Ovary (tissue), 9 donors: ENCODE measurements around the gene DDR2. TPM values are rescaled to one million over a fixed set of nuclear protein-coding genes. Genes with fewer than 3 reads are reported as not detected.

Experiments used
- DNase-seq, 5 donors: peaks; one replicate each; pipeline ENCODE4 v3.0.0-alpha.2; 2019 to 2020
- H3K27ac ChIP-seq, 2 donors: fragments of 200-600 bp; one replicate each; pipeline versions ENCODE4 v1.5.1 to v1.8.0; 2019 to 2022
- H3K27me3 ChIP-seq: fragments of 200-600 bp; one replicate; pipeline ENCODE4 v1.8.0; 2022
- H3K36me3 ChIP-seq: fragments of 200-600 bp; sonication (generic); one replicate; pipeline ENCODE4 v1.5.1; 2019
- H3K4me1 ChIP-seq: one replicate; pipeline ENCODE4 v1.8.1; 2013; ENCODE audit warnings: mild to moderate bottlenecking, moderate library complexity; ENCODE audit not compliant: insufficient read depth
- H3K4me3 ChIP-seq: fragments of 200-600 bp; sonication (generic); one replicate; pipeline ENCODE4 v1.5.1; 2017
- H3K9me3 ChIP-seq, 2 donors: fragments of 200-600 bp in 1 of 2; sonication (generic) in 1 of 2; one replicate each; pipeline versions ENCODE4 v1.5.1 to v1.8.1; 2013 to 2019; ENCODE audit warnings: mild to moderate bottlenecking in 1 of 2, moderate library complexity in 1 of 2
- EP300 ChIP-seq: sonication (generic); formaldehyde crosslinking; IDR thresholded peaks from one replicate; pipeline ENCODE4 v1.6.1; 2017; ENCODE audit warnings: antibody characterized with exemption
- POLR2A ChIP-seq: fragments of 450-650 bp; IDR thresholded peaks from one replicate; pipeline ENCODE4 v1.6.1; 2017; ENCODE audit warnings: antibody characterized with exemption, mild to moderate bottlenecking, moderate library complexity
- WGBS, 3 donors: extraction: QIAGEN DNeasy Blood & Tissue Kit in 1 of 3; methylation state at CpG; one replicate each; pipeline versions ENCODE4 v1.1.5 to v1.1.7; 2013 to 2017; 5-methylcytosine and 5-hydroxymethylcytosine counted together
- intact Hi-C, 4 donors: fragments of 100-400 bp; cut with DNase I; formaldehyde crosslinking; loops; one replicate each; pipeline versions ENCODE4 v1.11.0 to v1.15.1; 2022 to 2023
- polyA plus RNA-seq, 2 donors: library from polyadenylated mRNA; stranded (reverse); fragments of 200-250 nt in 1 of 2; fragments of 350-450 nt in 1 of 2; fragmentation: Illumina TruSeq in 1 of 2; extraction: RNeasy Lipid Tissue Mini Kit (QIAGEN cat#74804) in 1 of 2; gene quantifications; one replicate each; pipeline ENCODE4 v1.2.3, GENCODE V29; 2013 to 2014
- total RNA-seq, 7 donors: library from RNA; depleted of rRNA in 2 of 7; stranded (reverse); fragments of >200 nt in 2 of 7; fragmentation: NEBNext Ultra II Directional in 3 of 7; extraction: Animal tissue kit (Norgen Biotek cat#: 25700) in 3 of 7; gene quantifications; one replicate each; pipeline versions ENCODE4 v1.1.0 to v1.2.4, GENCODE V29; 2016 to 2023
- TF ChIP-seq, protein P1 (sequence below), 3 donors: fragments of 450-650 bp in 2 of 3; fragments of 200-600 bp in 1 of 3; IDR thresholded peaks; one replicate each; pipeline versions ENCODE4 v1.5.1 to v1.8.0; 2016 to 2022; ENCODE audit warnings: antibody characterized with exemption in 3 of 3, mild to moderate bottlenecking in 1 of 3
- donor health status: DM: no; HTN: no; CAD: no; lungs with moderate emphysema.
- donor health status: DM: no; HTN: no; CAD: no.
- donor health status: Bipolar disorder and iron deficiency.
- donor health status: DM: yes; HTN: yes; CAD: no.
- donor health status: DM: no; HTN: no; CAD: no.
- donor health status: DM: yes; HTN: yes; CAD: no.

Gene DDR2
- total and polyA plus RNA-seq, 9 donors = 25.6 to 143 (median 79.0) TPM

DNA sequence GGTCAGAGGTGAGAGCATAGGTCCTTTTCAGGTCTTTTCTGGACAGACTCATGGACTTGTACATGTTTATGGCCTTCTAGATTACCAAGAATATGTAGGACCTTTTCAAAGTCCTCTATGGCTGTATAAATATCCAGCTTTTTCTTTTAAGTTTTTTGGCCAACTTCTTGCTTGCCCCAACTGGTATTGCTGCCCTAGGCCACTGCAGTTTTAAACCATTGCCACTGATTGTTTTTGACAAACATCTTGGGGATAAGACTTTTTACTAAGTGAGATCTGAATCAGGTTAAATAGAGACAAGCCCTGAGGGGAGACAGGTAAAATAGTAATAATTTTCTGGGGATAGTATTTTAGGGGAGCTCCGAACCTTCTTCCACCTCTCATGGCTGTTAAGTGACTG, 14.8 kb upstream of the DDR2 start:
- Histone ChIP-seq H3K4me1 (peaks cover 2% of the 10 kb centered on the region), H3K9me3 (peaks cover 0 to 3% of the 10 kb centered on the region in 2 donors), H3K4me3 (no peak overlapping the region), H3K27me3 (no peaks in the 10 kb centered on the region), H3K36me3 (no peaks in the 10 kb centered on the region), H3K27ac (no peak overlapping the region)
- TF ChIP-seq EP300 = no peak
- TF ChIP-seq POLR2A = no peak
- TF ChIP-seq, protein P1, sequence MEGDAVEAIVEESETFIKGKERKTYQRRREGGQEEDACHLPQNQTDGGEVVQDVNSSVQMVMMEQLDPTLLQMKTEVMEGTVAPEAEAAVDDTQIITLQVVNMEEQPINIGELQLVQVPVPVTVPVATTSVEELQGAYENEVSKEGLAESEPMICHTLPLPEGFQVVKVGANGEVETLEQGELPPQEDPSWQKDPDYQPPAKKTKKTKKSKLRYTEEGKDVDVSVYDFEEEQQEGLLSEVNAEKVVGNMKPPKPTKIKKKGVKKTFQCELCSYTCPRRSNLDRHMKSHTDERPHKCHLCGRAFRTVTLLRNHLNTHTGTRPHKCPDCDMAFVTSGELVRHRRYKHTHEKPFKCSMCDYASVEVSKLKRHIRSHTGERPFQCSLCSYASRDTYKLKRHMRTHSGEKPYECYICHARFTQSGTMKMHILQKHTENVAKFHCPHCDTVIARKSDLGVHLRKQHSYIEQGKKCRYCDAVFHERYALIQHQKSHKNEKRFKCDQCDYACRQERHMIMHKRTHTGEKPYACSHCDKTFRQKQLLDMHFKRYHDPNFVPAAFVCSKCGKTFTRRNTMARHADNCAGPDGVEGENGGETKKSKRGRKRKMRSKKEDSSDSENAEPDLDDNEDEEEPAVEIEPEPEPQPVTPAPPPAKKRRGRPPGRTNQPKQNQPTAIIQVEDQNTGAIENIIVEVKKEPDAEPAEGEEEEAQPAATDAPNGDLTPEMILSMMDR (IDR thresholded peaks at IDR 0.05) = no peak
- DNase-seq = no peak
- WGBS, 3 donors = 96 to 98% (median 96%) methylated on average over 1 of the region's 1 CpG
- intact Hi-C loops = no loop called here

DNA sequence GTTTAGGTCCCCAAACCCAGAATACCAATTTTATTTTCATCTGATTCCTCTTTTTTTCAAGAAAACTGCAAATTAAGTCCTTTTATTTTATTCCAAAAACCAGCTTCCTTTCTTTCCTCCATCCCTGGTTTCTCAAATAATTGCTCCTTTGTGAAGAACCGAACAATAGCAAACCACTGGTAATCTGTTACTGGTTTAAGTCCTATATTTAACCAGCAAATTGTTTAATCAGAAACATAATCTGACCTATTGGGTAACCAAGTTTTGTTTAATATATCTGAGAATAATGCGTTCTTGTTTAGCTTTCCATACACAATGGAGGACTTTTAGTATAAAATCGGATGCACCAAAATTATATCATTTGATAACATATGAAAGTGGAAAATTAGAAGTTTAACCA, 13.2 kb upstream of the DDR2 start:
- Histone ChIP-seq H3K27ac (no peak overlapping the region), H3K4me1 (no peaks in the 10 kb centered on the region), H3K9me3 (peaks cover 0 to 3% of the 10 kb centered on the region in 2 donors), H3K36me3 (no peaks in the 10 kb centered on the region), H3K27me3 (no peaks in the 10 kb centered on the region), H3K4me3 (no peak overlapping the region)
- DNase-seq = no peak
- intact Hi-C loops = no loop called here
- TF ChIP-seq EP300 (no peak), POLR2A (no peak)
- TF ChIP-seq, protein P1 (IDR thresholded peaks at IDR 0.05) = no peak
- WGBS, 3 donors = 91 to 92% (median 91%) methylated on average over 3 of the region's 3 CpGs

DNA sequence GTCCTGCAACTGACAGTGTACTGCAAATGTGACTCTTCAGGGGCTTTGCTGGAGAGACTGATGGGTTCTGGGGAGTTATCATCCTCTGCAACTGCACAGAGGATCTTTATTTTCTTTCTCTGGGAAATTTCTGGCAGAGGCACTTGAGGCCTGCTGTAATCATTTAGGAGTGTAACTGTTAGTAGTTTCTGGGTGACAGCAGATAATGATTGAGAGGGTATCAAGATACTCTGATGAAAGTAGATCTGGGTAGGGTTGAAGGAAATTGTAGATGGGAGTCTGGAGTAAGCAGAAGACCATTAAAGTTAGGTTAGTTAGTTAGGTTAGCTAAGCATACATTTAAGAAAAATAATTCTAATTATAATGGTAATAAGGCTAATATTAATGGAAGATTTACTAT, 11.0 kb upstream of the DDR2 start:
- Histone ChIP-seq H3K9me3 (peaks cover 0 to 3% of the 10 kb centered on the region in 2 donors), H3K36me3 (no peaks in the 10 kb centered on the region), H3K27me3 (no peaks in the 10 kb centered on the region), H3K4me1 (peaks cover under 1% of the 10 kb centered on the region), H3K4me3 (no peak overlapping the region), H3K27ac (no peak overlapping the region)
- TF ChIP-seq EP300 (no peak), POLR2A (no peak)
- TF ChIP-seq, protein P1 (IDR thresholded peaks at IDR 0.05) = no peak
- no peak for DNase-seq
- intact Hi-C loops = no loop called here

DNA sequence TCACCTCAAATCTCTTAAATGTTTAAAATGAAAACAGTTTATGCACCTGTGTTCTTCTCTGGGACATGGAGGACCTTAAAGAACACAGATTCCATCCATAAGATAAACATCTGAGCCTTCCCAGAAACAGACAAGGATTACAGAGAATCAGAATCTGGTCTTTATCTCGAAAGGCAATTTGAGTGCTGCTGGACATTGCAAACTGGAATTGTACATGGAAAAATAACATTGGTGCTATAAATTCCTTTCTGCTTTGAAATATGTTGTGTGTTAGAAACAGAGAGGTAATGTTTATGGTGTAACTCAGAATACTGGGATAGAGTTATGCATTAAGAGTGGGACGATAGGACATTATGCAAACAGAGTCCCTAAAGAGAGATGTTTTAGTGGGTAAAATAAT, 6.6 kb upstream of the DDR2 start:
- no peak for DNase-seq
- WGBS, 3 donors = 57 to 63% (median 61%) methylated on average over 2 of the region's 2 CpGs
- TF ChIP-seq EP300 (no peak), POLR2A (no peak)
- TF ChIP-seq, protein P1 (IDR thresholded peaks at IDR 0.05) = no peak
- Histone ChIP-seq H3K4me3 (no peak overlapping the region), H3K27me3 (no peaks in the 10 kb centered on the region), H3K27ac (peak overlapping the region; percentile 67 to 76), H3K9me3 (no peaks in the 10 kb centered on the region), H3K36me3 (no peaks in the 10 kb centered on the region), H3K4me1 (peaks cover 8% of the 10 kb centered on the region)
- intact Hi-C loops = no loop called here
